DOHH2 (cell line): ENCODE data around the gene PCF11.

ENCODE experiments used
- CTCF ChIP-seq: fragments of 200-600 bp; sonication (generic); IDR thresholded peaks from one replicate; pipeline ENCODE4 v1.5.1; 2014; ENCODE audit warnings: antibody characterized with exemption, mild to moderate bottlenecking, low read depth, low read length; ENCODE audit not compliant: poor library complexity, severe bottlenecking
- EZH2phosphoT487 ChIP-seq: fragments of 200-600 bp; sonication (generic); IDR thresholded peaks from 2 replicates; pipeline ENCODE4 v1.6.1; 2017; ENCODE audit warnings: borderline replicate concordance, mild to moderate bottlenecking, antibody characterized with exemption, low read length, moderate library complexity, mixed read lengths

- TF ChIP-seq CTCF (no peak), EZH2phosphoT487 (no peak)
Measured at GRCh38 chr11:83191986-83192385, 35.1 kb downstream of the PCF11 start.
